BJ (cell line): ENCODE data around the gene PINLYP. TPM values are rescaled to one million over a fixed set of nuclear protein-coding genes. Genes with fewer than 3 reads are reported as not detected.
A peak's percentile ranks its signal among the peaks of the same experiment; 100 is the strongest.

ENCODE experiments used
- CTCF ChIA-PET: fragments of 350-600 bp; formaldehyde crosslinking; extraction: SDS; loops from one replicate; lab custom pipeline; 2021; ENCODE audit warnings: antibody characterized with exemption, inconsistent platforms; lab: Yijun Ruan, JAX
- POLR2A ChIA-PET: fragments of 300-600 bp; sonication (Branson Sonifier 250); formaldehyde crosslinking; extraction: SDS; loops from one replicate; lab custom pipeline; 2021; ENCODE audit warnings: antibody characterized with exemption; lab: Charles Lee
- DNase-seq: peaks from one replicate; pipeline ENCODE4 v3.0.0-alpha.2; 2011; ENCODE audit warnings: low read depth
- H3K27me3 ChIP-seq: 2 replicates; pipeline ENCODE4 v1.6.0; 2011; ENCODE audit warnings: low read length; ENCODE audit not compliant: control insufficient read depth, insufficient read depth
- H3K36me3 ChIP-seq: 2 replicates; pipeline ENCODE4 v1.5.1; 2011; ENCODE audit warnings: low read length; ENCODE audit not compliant: control insufficient read depth, insufficient read depth
- H3K4me3 ChIP-seq: 2 replicates; pipeline ENCODE4 v1.5.1; 2011; ENCODE audit warnings: low read depth, mild to moderate bottlenecking, control low read depth, low read length
- polyA plus RNA-seq: library from polyadenylated mRNA; depleted of rRNA; stranded (reverse); fragments of >200 nt; gene quantifications from 2 replicates; pipeline ENCODE4 v1.2.3, GENCODE V29; 2011
- TF ChIP-seq, protein P1 (sequence below): IDR thresholded peaks from 2 replicates; pipeline ENCODE4 v1.5.1; 2011; ENCODE audit warnings: low read depth, mild to moderate bottlenecking, control low read depth, inconsistent platforms, low read length, moderate library complexity; ENCODE audit not compliant: insufficient read depth

Gene PINLYP
- polyA plus RNA-seq, 1 experiment = 2.2 TPM

DNA sequence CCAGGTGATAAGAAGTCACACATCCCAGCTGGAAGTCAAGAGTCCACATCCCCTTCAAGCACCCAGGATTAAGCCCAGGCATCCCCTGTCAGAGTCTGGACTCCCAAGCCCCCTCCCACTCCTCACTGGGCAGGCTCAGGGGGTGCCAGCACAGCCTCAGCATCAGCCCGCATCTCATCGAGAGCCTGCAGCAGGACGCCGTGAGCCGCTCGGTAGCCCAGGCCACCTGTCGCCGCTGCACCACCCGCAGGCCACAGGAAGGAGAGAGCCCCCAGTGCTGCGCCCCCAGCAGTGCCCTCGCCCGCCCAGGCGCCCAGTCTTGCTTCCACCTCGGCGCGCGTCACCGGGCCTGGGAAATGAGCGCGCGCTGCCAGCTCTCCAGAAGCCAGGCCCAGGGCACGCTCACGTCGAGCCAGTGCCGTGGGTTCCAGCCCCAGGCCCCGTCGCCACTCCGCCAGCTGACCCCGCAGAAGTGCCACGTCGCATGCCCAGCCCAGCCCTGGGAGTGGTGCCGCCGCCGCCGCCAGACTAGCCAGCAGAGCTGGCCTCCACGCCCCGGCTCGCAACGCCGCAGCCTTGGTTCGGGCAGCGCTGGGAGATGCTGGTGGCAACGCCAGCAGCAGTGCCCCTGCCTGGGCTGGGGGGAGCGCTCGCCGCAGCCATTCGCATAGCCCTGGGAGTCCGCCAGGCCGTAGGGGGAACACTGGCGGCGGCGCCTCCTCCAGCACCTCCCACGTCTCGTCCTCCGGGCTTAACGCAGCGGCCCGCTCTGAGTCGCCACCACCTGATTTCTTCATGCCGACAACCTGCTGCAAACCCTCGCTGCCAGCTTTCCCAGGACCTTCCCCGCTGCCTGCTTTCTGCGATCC lies 16.5 kb downstream of the PINLYP start:
- POLR2A ChIA-PET = no interaction called here
- CTCF ChIA-PET = interaction anchor here (1.5 kb wide), 1 partner anchor 193 kb away, joined by 4 read pairs; no protein-coding TSS in a partner anchor
- TF ChIP-seq, protein P1, sequence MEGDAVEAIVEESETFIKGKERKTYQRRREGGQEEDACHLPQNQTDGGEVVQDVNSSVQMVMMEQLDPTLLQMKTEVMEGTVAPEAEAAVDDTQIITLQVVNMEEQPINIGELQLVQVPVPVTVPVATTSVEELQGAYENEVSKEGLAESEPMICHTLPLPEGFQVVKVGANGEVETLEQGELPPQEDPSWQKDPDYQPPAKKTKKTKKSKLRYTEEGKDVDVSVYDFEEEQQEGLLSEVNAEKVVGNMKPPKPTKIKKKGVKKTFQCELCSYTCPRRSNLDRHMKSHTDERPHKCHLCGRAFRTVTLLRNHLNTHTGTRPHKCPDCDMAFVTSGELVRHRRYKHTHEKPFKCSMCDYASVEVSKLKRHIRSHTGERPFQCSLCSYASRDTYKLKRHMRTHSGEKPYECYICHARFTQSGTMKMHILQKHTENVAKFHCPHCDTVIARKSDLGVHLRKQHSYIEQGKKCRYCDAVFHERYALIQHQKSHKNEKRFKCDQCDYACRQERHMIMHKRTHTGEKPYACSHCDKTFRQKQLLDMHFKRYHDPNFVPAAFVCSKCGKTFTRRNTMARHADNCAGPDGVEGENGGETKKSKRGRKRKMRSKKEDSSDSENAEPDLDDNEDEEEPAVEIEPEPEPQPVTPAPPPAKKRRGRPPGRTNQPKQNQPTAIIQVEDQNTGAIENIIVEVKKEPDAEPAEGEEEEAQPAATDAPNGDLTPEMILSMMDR = no peak

DNA sequence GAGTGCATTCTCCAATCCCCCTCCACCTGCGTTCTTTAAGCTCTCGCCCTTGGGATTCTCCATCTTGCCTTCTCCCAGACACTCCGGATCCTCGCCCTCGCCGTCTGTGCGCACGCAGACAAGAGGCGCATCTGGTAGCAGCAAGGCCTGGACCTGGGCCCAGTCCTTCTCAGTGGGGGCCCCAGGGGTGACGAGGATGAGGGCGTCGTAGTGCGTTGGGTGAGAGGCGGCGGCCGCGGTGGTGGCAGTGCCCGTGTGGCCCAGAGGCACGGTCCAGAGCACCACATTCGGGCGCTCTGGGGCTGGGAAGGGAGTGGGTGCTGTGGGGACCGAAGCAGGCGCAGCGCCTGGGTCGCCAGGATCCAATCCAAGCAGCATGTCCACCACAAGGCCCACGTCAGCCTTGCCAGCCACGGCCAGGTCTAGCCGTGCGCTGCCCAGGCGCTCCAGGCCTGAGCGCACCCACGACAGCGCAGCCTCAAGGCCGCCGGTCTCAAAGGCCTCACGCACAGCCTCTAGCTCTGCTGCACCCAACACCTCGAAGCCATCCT lies 17.3 kb downstream of the PINLYP start:
- Histone ChIP-seq H3K36me3 (peaks cover 20% of the 10 kb centered on the region), H3K27me3 (no peaks in the 10 kb centered on the region), H3K4me3 (no peak overlapping the region)
- DNase-seq = no peak
- TF ChIP-seq, protein P1 = no peak
- POLR2A ChIA-PET = no interaction called here
- CTCF ChIA-PET = interaction anchor here (1.5 to 4.9 kb wide), 3 partner anchors 38 to 192 kb away, joined by 4 to 36 read pairs (median 12); no protein-coding TSS in a partner anchor

More for the DNA sequence above, 16.5 kb downstream of the PINLYP start:
- Histone ChIP-seq H3K4me3 (no peak overlapping the region), H3K27me3 (no peaks in the 10 kb centered on the region), H3K36me3 (peaks cover 20% of the 10 kb centered on the region)
- no peak for DNase-seq

DNA sequence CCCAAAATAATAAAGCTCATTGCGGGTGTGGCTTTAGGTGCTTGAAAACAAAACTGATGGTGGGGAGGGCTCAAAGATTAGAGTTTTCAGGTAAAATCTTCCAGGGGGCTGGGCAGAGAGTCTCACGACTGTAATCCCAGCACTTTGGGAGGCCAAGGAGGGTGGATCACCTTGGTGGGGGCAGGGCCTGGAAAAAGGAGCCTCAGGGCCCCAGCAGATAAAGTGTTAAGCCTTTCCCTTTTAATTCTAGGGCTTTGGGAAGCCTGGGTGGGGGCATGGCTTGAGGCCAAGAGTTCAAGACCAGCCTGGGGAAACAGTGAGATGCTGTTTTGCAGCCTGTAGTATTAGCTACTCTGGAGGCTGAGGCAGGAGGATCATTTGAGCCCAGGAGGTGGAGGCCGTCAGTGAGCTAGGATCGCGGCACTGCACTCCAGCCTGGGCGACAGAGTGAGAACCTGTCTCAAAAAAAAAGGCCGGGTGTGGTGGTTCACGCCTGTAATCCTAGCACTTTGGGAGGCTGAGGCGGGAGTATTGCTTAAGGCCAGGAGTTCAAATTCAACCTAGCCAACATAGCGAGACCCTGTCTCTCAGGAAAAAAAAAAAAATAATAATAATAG lies 18.6 kb downstream of the PINLYP start:
- Histone ChIP-seq H3K27me3 (no peaks in the 10 kb centered on the region), H3K4me3 (peak overlapping the region; percentile 64), H3K36me3 (peaks cover 19% of the 10 kb centered on the region)
- ChIA-PET CTCF (interaction anchor here (0.6 to 4.9 kb wide), 23 partner anchors 10 to 231 kb away, joined by 3 to 43 read pairs (median 4); partner anchors contain the start of genes ETHE1, XRCC1 and ZNF575), POLR2A (interaction anchor here (0.6 kb wide), 1 partner anchor 74 kb away, joined by 4 read pairs; no protein-coding TSS in a partner anchor)
- no peak for DNase-seq
- TF ChIP-seq, protein P1 = no peak

- ChIA-PET POLR2A (no interaction called here), CTCF (interaction anchor here (0.6 to 4.9 kb wide), 24 partner anchors 11 to 230 kb away, joined by 3 to 43 read pairs (median 4); partner anchors contain the start of genes ETHE1, PLAUR, XRCC1 and ZNF575)
- Histone ChIP-seq H3K27me3 (no peaks in the 10 kb centered on the region), H3K4me3 (peak overlapping the region; percentile 64), H3K36me3 (peaks cover 20% of the 10 kb centered on the region)
- TF ChIP-seq, protein P1 = peak; percentile 92
- DNase-seq = no peak
Measured at GRCh38 chr19:43594710-43595604, 19.4 kb downstream of the PINLYP start.
